ENCODE measurements around the gene CARS2. TPM values are rescaled to one million over a fixed set of nuclear protein-coding genes. Genes with fewer than 3 reads are reported as not detected.

The CARS2 gene
- total RNA-seq, 3 donors from 2014 or later (not counting 1 experiment from before 2014, with no cell fraction given), result 65.3 to 77.3 (median 73.0) TPM

GRCh38 chr13:110664041-110664440 lies 41.9 kb downstream of the CARS2 start:
- H3K4me1 Mint-ChIP-seq, result peaks cover 6 to 11% of the 10 kb centered on the region in 2 donors
- H3K27ac ChIP-seq (ENCODE audit: low read length), result no peak overlapping the region

GRCh38 chr13:110663491-110663890 lies 42.4 kb downstream of the CARS2 start:
- no peak for TF ChIP-seq CTCF (IDR thresholded peaks at IDR 0.05)
- H3K9me3 Mint-ChIP-seq, result no peaks in the 10 kb centered on the region
- no peak overlapping the region for H3K27ac Mint-ChIP-seq
- Histone ChIP-seq H3K9me3 (ENCODE audit: control insufficient read depth, insufficient read depth, low read length) (no peaks in the 10 kb centered on the region), H3K4me3 (ENCODE audit: low read length) (no peak overlapping the region), H3K27ac (ENCODE audit: low read length) (no peak overlapping the region), H3K36me3 (ENCODE audit: control insufficient read depth, insufficient read depth, low read length) (peaks cover 46% of the 10 kb centered on the region), H3K4me1 (ENCODE audit: control insufficient read depth, insufficient read depth, low read length) (peaks cover 20% of the 10 kb centered on the region), H3K27me3 (ENCODE audit: control insufficient read depth, insufficient read depth, low read length) (no peaks in the 10 kb centered on the region)
- DNase-seq (no peak), ATAC-seq (no peak)
- intact Hi-C loops (cut with micrococcal nuclease), result no loop called here
- peaks cover 16% of the 10 kb centered on the region for H3K36me3 Mint-ChIP-seq
- peaks cover 7 to 16% of the 10 kb centered on the region in 2 donors for H3K4me1 Mint-ChIP-seq
- WGBS (ENCODE audit: insufficient coverage), result 88% methylated on average over 7 of the region's 7 CpGs
- H3K27me3 Mint-ChIP-seq (ENCODE audit: low read depth in 2 of 2), result no peaks in the 10 kb centered on the region
- H3K4me3 Mint-ChIP-seq, result no peak overlapping the region

More at GRCh38 chr13:110664041-110664440, 41.9 kb downstream of the CARS2 start:
- Histone ChIP-seq H3K27me3 (ENCODE audit: control insufficient read depth, insufficient read depth, low read length) (no peaks in the 10 kb centered on the region), H3K9me3 (ENCODE audit: control insufficient read depth, insufficient read depth, low read length) (no peaks in the 10 kb centered on the region), H3K4me3 (ENCODE audit: low read length) (no peak overlapping the region), H3K4me1 (ENCODE audit: control insufficient read depth, insufficient read depth, low read length) (peaks cover 17% of the 10 kb centered on the region), H3K36me3 (ENCODE audit: control insufficient read depth, insufficient read depth, low read length) (peaks cover 49% of the 10 kb centered on the region)
- peaks cover 16% of the 10 kb centered on the region for H3K36me3 Mint-ChIP-seq
- no peaks in the 10 kb centered on the region for H3K27me3 Mint-ChIP-seq (ENCODE audit: low read depth in 2 of 2)
- 84% methylated on average over 7 of the region's 7 CpGs for WGBS (ENCODE audit: insufficient coverage)
- no peak overlapping the region for H3K4me3 Mint-ChIP-seq
- H3K27ac Mint-ChIP-seq, result no peak overlapping the region
- H3K9me3 Mint-ChIP-seq, result no peaks in the 10 kb centered on the region
- DNase-seq (no peak), ATAC-seq (no peak)
- intact Hi-C loops (cut with micrococcal nuclease), result no loop called here
- no peak for TF ChIP-seq CTCF (IDR thresholded peaks at IDR 0.05)

- DNase-seq, result no peak
- TF ChIP-seq CTCF (IDR thresholded peaks at IDR 0.05), result no peak
- ATAC-seq, result no peak
- intact Hi-C loops (cut with micrococcal nuclease), result no loop called here
- H3K27me3 Mint-ChIP-seq (ENCODE audit: low read depth in 2 of 2), result no peaks in the 10 kb centered on the region
- peaks cover 16% of the 10 kb centered on the region for H3K36me3 Mint-ChIP-seq
- H3K9me3 ChIP-seq (ENCODE audit: control insufficient read depth, insufficient read depth, low read length), result no peaks in the 10 kb centered on the region
- no peak overlapping the region for H3K27ac ChIP-seq (ENCODE audit: low read length)
- peaks cover 21% of the 10 kb centered on the region for H3K4me1 ChIP-seq (ENCODE audit: control insufficient read depth, insufficient read depth, low read length)
- peaks cover 45% of the 10 kb centered on the region for H3K36me3 ChIP-seq (ENCODE audit: control insufficient read depth, insufficient read depth, low read length)
- no peaks in the 10 kb centered on the region for H3K9me3 Mint-ChIP-seq
- no peak overlapping the region for H3K27ac Mint-ChIP-seq
- WGBS (ENCODE audit: insufficient coverage), result 96% methylated on average over 16 of the region's 16 CpGs
- H3K4me1 Mint-ChIP-seq, result peaks cover 12 to 22% of the 10 kb centered on the region in 2 donors
- no peak overlapping the region for H3K4me3 ChIP-seq (ENCODE audit: low read length)
- H3K27me3 ChIP-seq (ENCODE audit: control insufficient read depth, insufficient read depth, low read length), result no peaks in the 10 kb centered on the region
- no peak overlapping the region for H3K4me3 Mint-ChIP-seq
Measured at GRCh38 chr13:110662777-110663443, 43.0 kb downstream of the CARS2 start.

GRCh38 chr13:110662091-110662490 lies 43.8 kb downstream of the CARS2 start:
- ATAC-seq (no peak), DNase-seq (no peak)
- intact Hi-C loops (cut with micrococcal nuclease), result no loop called here
- WGBS (ENCODE audit: insufficient coverage), result 90% methylated on average over 25 of the region's 25 CpGs
- H3K27me3 ChIP-seq (ENCODE audit: control insufficient read depth, insufficient read depth, low read length), result no peaks in the 10 kb centered on the region
- H3K9me3 ChIP-seq (ENCODE audit: control insufficient read depth, insufficient read depth, low read length), result no peaks in the 10 kb centered on the region
- TF ChIP-seq CTCF (IDR thresholded peaks at IDR 0.05), result no peak
- H3K4me3 ChIP-seq (ENCODE audit: low read length), result no peak overlapping the region
- Mint-ChIP-seq H3K4me3 (no peak overlapping the region), H3K36me3 (peaks cover 9% of the 10 kb centered on the region), H3K9me3 (no peaks in the 10 kb centered on the region), H3K27me3 (ENCODE audit: low read depth in 2 of 2) (no peaks in the 10 kb centered on the region), H3K27ac (no peak overlapping the region), H3K4me1 (peaks cover 20 to 30% of the 10 kb centered on the region in 2 donors)
- H3K4me1 ChIP-seq (ENCODE audit: control insufficient read depth, insufficient read depth, low read length), result peaks cover 21% of the 10 kb centered on the region
- H3K36me3 ChIP-seq (ENCODE audit: control insufficient read depth, insufficient read depth, low read length), result peaks cover 39% of the 10 kb centered on the region
- no peak overlapping the region for H3K27ac ChIP-seq (ENCODE audit: low read length)

Data from natural killer cell (primary cell).